Prostate gland (tissue), 2 donors: Measurements from ENCODE around the gene DNAI4. TPM values are rescaled to one million over a fixed set of nuclear protein-coding genes. Genes with fewer than 3 reads are reported as not detected.
"Not testable (repeated sequence)": the region's sequence is repeated elsewhere in the genome, so short reads cannot be mapped to it uniquely, and the experiment has no call there.

Experiments
- DNase-seq: peaks from one replicate; pipeline ENCODE4 v3.0.0-alpha.2; 2019; ENCODE audit warnings: low spot score
- H3K27ac ChIP-seq, 2 donors: fragments of 200-600 bp; sonication (generic); 2 replicates each; pipeline ENCODE4 v1.5.1; 2017 to 2019
- H3K27me3 ChIP-seq: fragments of 200-600 bp; sonication (generic); replicated peaks from 2 replicates; pipeline ENCODE4 v1.5.1; 2019; ENCODE audit not compliant: insufficient read depth
- H3K36me3 ChIP-seq, 2 donors: fragments of 200-600 bp; sonication (generic); 1 replicate in 1 of 2; 2 replicates in 1 of 2; pipeline versions ENCODE4 v1.5.1 to v1.8.1; 2017 to 2019
- H3K4me1 ChIP-seq: fragments of 200-600 bp; sonication (generic); replicated peaks from 2 replicates; pipeline ENCODE4 v1.5.1; 2019
- H3K4me3 ChIP-seq, 2 donors: fragments of 200-600 bp; sonication (generic); 2 replicates each; pipeline ENCODE4 v1.5.1; 2017 to 2019
- H3K9me3 ChIP-seq: fragments of 200-600 bp; sonication (generic); 2 replicates; pipeline ENCODE4 v1.5.1; 2017
- CTCF ChIP-seq, 4 experiments: fragments of 200-600 bp in 2 of 4; fragments of 450-650 bp in 2 of 4; sonication (generic) in 2 of 4; IDR thresholded peaks; 1 replicate in 3 of 4; 2 replicates in 1 of 4; pipeline ENCODE4 v1.5.1; 2016 to 2019; ENCODE audit warnings: antibody characterized with exemption in 4 of 4, mild to moderate bottlenecking in 2 of 4, moderate library complexity in 2 of 4
- POLR2A ChIP-seq: fragments of 450-650 bp; IDR thresholded peaks from one replicate; pipeline ENCODE4 v1.6.1; 2016; ENCODE audit warnings: antibody characterized with exemption, mild to moderate bottlenecking
- POLR2AphosphoS5 ChIP-seq: sonication (generic); formaldehyde crosslinking; IDR thresholded peaks from one replicate; pipeline ENCODE4 v1.6.1; 2017; ENCODE audit warnings: antibody characterized with exemption
- WGBS: methylation state at CpG from one replicate; pipeline ENCODE4 v1.1.5; 2018; 5-methylcytosine and 5-hydroxymethylcytosine counted together
- intact Hi-C: fragments of 100-400 bp; cut with DNase I; formaldehyde crosslinking; loops from one replicate; pipeline ENCODE4 v1.14.2; 2022
- total RNA-seq, 2 donors: library from RNA; depleted of rRNA; stranded (reverse); fragments of >200 nt; gene quantifications; one replicate each; pipeline ENCODE4 v1.1.0, GENCODE V29; 2016

DNAI4 gene
- total RNA-seq, 2 donors from 2014 or later: 8.0 to 8.5 TPM

GRCh38 chr1:66920543-66920942 is 4.1 kb downstream of the DNAI4 start:
- no peak for TF ChIP-seq POLR2A
- TF ChIP-seq CTCF (IDR thresholded peaks at IDR 0.05): no peak
- no peak for TF ChIP-seq POLR2AphosphoS5
- intact Hi-C loops: loop anchor here (10.0 kb wide), 1 partner anchor 64 kb away; no protein-coding TSS in a partner anchor
- 95% methylated on average over 2 of the region's 2 CpGs for WGBS
- no peak overlapping the region for H3K4me3 ChIP-seq
- H3K4me1 ChIP-seq: peaks cover 2% of the 10 kb centered on the region
- no peaks in the 10 kb centered on the region for H3K36me3 ChIP-seq
- H3K27me3 ChIP-seq: no peaks in the 10 kb centered on the region
- DNase-seq: no peak
- no peaks in the 10 kb centered on the region for H3K9me3 ChIP-seq
- no peak overlapping the region for H3K27ac ChIP-seq

DNA sequence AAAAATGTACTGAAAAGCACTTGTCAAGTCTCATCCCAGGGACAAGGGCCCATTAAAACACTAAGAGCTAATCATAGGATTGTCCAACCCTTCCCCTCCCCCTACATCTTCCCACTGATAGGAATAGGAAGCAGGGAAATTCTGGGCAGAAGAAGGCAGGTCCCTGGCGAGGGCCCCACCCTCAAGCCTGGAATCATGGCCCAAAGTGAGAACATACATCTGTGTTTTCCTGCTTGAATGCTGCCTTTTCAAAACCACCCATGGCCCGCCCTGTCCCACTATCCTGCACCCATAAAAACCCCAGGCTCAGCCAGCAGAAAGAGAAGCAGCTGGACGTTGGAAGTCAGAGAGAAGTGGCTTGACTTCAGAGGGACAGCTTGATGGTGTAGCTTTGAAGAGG is 4.8 kb downstream of the DNAI4 start:
- Histone ChIP-seq H3K9me3 (no peaks in the 10 kb centered on the region), H3K4me1 (peaks cover 2% of the 10 kb centered on the region), H3K27me3 (no peaks in the 10 kb centered on the region), H3K36me3 (no peaks in the 10 kb centered on the region), H3K4me3 (no peak overlapping the region), H3K27ac (no peak overlapping the region)
- DNase-seq: no peak
- TF ChIP-seq POLR2AphosphoS5 (no peak), CTCF (IDR thresholded peaks at IDR 0.05) (no peak), POLR2A (no peak)
- 87% methylated on average over 3 of the region's 3 CpGs for WGBS
- intact Hi-C loops: loop anchor here (10.0 kb wide), 1 partner anchor 65 kb away; no protein-coding TSS in a partner anchor

GRCh38 chr1:66919063-66919462 is 5.6 kb downstream of the DNAI4 start:
- intact Hi-C loops: no loop called here
- TF ChIP-seq POLR2AphosphoS5 (no peak), CTCF (IDR thresholded peaks at IDR 0.05) (no peak), POLR2A (no peak)
- H3K9me3 ChIP-seq: no peaks in the 10 kb centered on the region
- no peak overlapping the region for H3K27ac ChIP-seq
- peaks cover 2% of the 10 kb centered on the region for H3K4me1 ChIP-seq
- no peak overlapping the region for H3K4me3 ChIP-seq
- DNase-seq: no peak
- WGBS: 75% methylated on average over 1 of the region's 1 CpG
- H3K27me3 ChIP-seq: no peaks in the 10 kb centered on the region
- no peaks in the 10 kb centered on the region for H3K36me3 ChIP-seq

GRCh38 chr1:66917476-66917875 is 7.2 kb downstream of the DNAI4 start:
- DNase-seq: no peak
- no peak for TF ChIP-seq CTCF (IDR thresholded peaks at IDR 0.05)
- no peak for TF ChIP-seq POLR2AphosphoS5
- no peak for TF ChIP-seq POLR2A
- Histone ChIP-seq H3K4me3 (no peak overlapping the region), H3K27me3 (no peaks in the 10 kb centered on the region), H3K36me3 (no peaks in the 10 kb centered on the region), H3K9me3 (no peaks in the 10 kb centered on the region), H3K4me1 (no peaks in the 10 kb centered on the region), H3K27ac (no peak overlapping the region)
- WGBS: 92% methylated on average over 1 of the region's 1 CpG
- intact Hi-C loops: no loop called here

DNA sequence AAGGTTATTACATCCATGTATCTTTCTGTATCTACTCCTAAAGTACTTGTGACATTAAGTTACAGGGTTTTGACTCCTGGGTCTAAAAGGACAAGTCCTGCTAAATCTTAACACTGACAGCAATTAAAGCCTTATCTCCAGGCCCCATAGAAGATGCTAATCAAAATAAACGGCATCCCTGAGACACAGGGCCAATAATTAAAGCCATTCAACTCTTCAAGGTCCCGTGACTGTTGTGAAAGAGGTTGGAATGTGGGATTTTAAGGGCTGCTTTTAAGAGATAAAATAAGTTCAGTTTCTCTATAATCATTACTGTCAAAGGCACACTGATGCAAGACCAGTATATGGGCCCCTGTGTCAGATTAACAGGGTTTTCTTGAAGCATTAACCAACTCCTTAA is 8.3 kb downstream of the DNAI4 start:
- H3K9me3 ChIP-seq: no peaks in the 10 kb centered on the region
- DNase-seq: no peak
- H3K27ac ChIP-seq: no peak overlapping the region
- H3K27me3 ChIP-seq: no peaks in the 10 kb centered on the region
- no peaks in the 10 kb centered on the region for H3K4me1 ChIP-seq
- intact Hi-C loops: no loop called here
- TF ChIP-seq POLR2AphosphoS5 (no peak), CTCF (IDR thresholded peaks at IDR 0.05) (no peak), POLR2A (no peak)
- no peak overlapping the region for H3K4me3 ChIP-seq
- WGBS: 34% methylated on average over 2 of the region's 2 CpGs
- H3K36me3 ChIP-seq: no peaks in the 10 kb centered on the region

DNA sequence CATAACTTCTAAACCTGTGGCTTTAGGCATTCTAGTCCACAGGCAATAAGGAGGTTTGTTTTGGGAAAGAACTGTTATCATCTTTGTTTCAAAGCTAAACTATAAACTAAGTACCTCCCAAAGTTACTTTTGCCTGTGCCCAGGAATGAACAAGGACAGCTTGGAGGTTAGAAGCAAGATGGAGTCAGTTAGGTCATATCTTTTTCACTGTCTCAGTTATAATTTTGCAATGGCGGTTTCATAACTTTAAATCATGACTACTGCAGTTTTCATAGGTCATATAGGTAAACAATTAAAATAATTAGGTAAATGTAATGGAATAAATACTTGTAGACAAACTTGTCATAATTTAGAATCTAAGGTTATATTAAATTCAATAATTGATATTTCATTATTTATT is 9.5 kb downstream of the DNAI4 start:
- H3K4me1 ChIP-seq, H3K27me3 ChIP-seq, H3K27ac ChIP-seq, H3K4me3 ChIP-seq, H3K9me3 ChIP-seq, DNase-seq, intact Hi-C loops, H3K36me3 ChIP-seq: not testable (repeated sequence)
- 97% methylated on average over 1 of the region's 1 CpG for WGBS
